ENCODE measurements around the gene OR51B5. TPM values are rescaled to one million over a fixed set of nuclear protein-coding genes. Genes with fewer than 3 reads are reported as not detected.
A peak's percentile ranks its signal among the peaks of the same experiment; 100 is the strongest.
"Not testable (repeated sequence)": the region's sequence is repeated elsewhere in the genome, so short reads cannot be mapped to it uniquely, and the experiment has no call there.

Gene OR51B5
- total RNA-seq, 1 donor from 2014 or later = 1.2 TPM

DNA sequence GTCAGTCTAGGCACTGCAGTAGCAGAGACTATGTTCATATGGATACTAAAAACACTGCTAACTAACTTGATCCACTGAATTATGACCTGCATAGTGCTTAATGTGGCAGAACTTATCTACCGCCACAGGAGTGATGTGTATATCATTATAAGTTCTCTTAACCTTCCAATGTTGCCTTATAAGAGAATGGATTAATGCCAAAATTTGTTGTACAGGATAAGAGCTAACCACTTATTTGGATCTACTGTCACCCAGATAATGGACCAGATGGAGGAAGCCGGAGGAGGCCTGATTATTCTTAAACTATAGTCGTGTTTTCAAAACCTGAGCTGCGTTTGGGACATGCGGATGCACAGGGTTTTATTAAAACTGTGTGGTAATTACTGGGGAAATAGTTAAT, 39.7 kb downstream of the OR51B5 start:
- H3K27ac Mint-ChIP-seq = no peak overlapping the region
- no peaks in the 10 kb centered on the region for H3K27me3 Mint-ChIP-seq (ENCODE audit: low read depth)
- TF ChIP-seq, protein P1, sequence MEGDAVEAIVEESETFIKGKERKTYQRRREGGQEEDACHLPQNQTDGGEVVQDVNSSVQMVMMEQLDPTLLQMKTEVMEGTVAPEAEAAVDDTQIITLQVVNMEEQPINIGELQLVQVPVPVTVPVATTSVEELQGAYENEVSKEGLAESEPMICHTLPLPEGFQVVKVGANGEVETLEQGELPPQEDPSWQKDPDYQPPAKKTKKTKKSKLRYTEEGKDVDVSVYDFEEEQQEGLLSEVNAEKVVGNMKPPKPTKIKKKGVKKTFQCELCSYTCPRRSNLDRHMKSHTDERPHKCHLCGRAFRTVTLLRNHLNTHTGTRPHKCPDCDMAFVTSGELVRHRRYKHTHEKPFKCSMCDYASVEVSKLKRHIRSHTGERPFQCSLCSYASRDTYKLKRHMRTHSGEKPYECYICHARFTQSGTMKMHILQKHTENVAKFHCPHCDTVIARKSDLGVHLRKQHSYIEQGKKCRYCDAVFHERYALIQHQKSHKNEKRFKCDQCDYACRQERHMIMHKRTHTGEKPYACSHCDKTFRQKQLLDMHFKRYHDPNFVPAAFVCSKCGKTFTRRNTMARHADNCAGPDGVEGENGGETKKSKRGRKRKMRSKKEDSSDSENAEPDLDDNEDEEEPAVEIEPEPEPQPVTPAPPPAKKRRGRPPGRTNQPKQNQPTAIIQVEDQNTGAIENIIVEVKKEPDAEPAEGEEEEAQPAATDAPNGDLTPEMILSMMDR (IDR thresholded peaks at IDR 0.05; ENCODE audit: unreplicated experiment) = no peak
- H3K36me3 Mint-ChIP-seq = no peaks in the 10 kb centered on the region
- no peak overlapping the region for H3K4me3 Mint-ChIP-seq
- peaks cover 5% of the 10 kb centered on the region for H3K4me1 Mint-ChIP-seq
- no peak for DNase-seq (ENCODE audit: low spot score in 2 of 2, unreplicated experiment in 2 of 2)
- H3K9me3 Mint-ChIP-seq = no peaks in the 10 kb centered on the region

DNA sequence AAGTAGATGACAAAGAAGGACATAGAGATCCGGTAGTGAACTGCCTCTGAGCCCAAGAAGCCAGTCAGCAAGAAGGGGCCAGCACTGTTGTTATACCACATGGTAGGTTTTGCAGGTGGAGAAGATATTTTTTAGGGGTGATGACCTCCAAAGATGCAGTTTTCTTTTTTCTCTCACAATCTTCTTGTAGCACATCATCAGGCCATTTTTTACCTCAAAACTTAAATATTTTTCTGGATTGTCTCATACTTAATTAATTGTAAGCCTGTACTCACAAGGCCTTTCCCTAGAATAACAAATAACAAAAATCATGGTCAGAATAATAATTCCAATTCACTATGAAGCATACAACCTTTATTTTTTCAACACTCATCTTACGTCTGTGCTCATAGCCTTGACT, 41.5 kb downstream of the OR51B5 start, which contains the start of gene OR51B4:
Gene OR51B4, minus strand, starts transcription at position 101 of the 400 bp plus-strand sequence. Its CDS starts 0 bp downstream, at position 101.
- TF ChIP-seq, protein P1 (IDR thresholded peaks at IDR 0.05; ENCODE audit: unreplicated experiment) = no peak

DNA sequence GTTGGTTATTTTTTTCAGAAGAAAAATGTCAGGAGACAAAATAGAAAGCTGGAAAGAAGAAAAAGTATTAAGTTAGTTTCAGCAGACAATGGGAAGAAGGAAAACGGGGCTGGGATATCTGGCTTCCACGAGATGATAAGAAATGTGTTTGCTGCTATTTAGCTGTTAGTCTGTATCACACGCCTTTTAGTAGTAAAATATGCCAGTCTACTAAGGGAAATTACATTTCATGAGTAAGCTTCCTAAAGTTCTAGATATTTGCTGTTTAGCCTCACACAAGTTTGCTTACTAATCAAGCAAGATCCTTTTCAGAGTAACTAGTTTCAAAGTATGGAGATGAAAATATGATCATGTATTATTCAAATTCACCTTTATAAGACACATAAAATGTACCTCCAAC, 43.1 kb downstream of the OR51B5 start:
- peaks cover 2% of the 10 kb centered on the region for H3K27me3 Mint-ChIP-seq (ENCODE audit: low read depth)
- H3K4me1 Mint-ChIP-seq = peaks cover 5% of the 10 kb centered on the region
- peak overlapping the region; percentile 22 for H3K27ac Mint-ChIP-seq
- no peak overlapping the region for H3K4me3 Mint-ChIP-seq
- no peak for DNase-seq (ENCODE audit: low spot score in 2 of 2, unreplicated experiment in 2 of 2)
- no peaks in the 10 kb centered on the region for H3K36me3 Mint-ChIP-seq
- TF ChIP-seq, protein P1 (IDR thresholded peaks at IDR 0.05; ENCODE audit: unreplicated experiment) = no peak
- no peaks in the 10 kb centered on the region for H3K9me3 Mint-ChIP-seq

More for the DNA sequence above, 41.5 kb downstream of the OR51B5 start, which contains the start of gene OR51B4:
- no peak for DNase-seq (ENCODE audit: low spot score in 2 of 2, unreplicated experiment in 2 of 2)
- peaks cover 2% of the 10 kb centered on the region for H3K27me3 Mint-ChIP-seq (ENCODE audit: low read depth)
- no peak within 1 kb of the TSS for H3K27ac Mint-ChIP-seq
- peaks cover 5% of the 10 kb centered on the region for H3K4me1 Mint-ChIP-seq
- no peaks in the 10 kb centered on the region for H3K9me3 Mint-ChIP-seq
- no peaks in the 10 kb centered on the region for H3K36me3 Mint-ChIP-seq
- no peak within 1 kb of the TSS for H3K4me3 Mint-ChIP-seq

DNA sequence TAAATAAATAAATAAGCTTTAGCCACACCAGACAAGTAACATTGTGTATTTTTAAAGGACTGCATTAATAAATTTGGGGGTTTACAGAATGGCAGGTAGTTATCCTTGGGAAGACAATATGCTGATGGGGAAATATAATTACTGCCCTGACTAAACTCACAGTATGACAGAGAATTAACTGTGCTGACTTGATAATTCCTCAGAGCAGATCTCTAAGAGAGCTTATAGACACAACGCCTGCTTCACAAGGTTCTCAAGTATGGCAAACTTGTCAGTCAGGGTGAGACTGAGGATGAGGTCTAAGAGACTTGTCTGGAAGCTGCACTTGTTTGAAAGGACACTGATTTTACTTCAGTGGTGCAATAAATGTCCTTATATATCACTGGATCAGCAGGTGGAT, 44.9 kb downstream of the OR51B5 start:
- no peak for DNase-seq (ENCODE audit: low spot score in 2 of 2, unreplicated experiment in 2 of 2)
- no peaks in the 10 kb centered on the region for H3K9me3 Mint-ChIP-seq
- H3K4me3 Mint-ChIP-seq = no peak overlapping the region
- TF ChIP-seq, protein P1 (IDR thresholded peaks at IDR 0.05; ENCODE audit: unreplicated experiment) = no peak
- no peak overlapping the region for H3K27ac Mint-ChIP-seq
- no peaks in the 10 kb centered on the region for H3K36me3 Mint-ChIP-seq
- peaks cover 2% of the 10 kb centered on the region for H3K27me3 Mint-ChIP-seq (ENCODE audit: low read depth)
- peaks cover 5% of the 10 kb centered on the region for H3K4me1 Mint-ChIP-seq

DNA sequence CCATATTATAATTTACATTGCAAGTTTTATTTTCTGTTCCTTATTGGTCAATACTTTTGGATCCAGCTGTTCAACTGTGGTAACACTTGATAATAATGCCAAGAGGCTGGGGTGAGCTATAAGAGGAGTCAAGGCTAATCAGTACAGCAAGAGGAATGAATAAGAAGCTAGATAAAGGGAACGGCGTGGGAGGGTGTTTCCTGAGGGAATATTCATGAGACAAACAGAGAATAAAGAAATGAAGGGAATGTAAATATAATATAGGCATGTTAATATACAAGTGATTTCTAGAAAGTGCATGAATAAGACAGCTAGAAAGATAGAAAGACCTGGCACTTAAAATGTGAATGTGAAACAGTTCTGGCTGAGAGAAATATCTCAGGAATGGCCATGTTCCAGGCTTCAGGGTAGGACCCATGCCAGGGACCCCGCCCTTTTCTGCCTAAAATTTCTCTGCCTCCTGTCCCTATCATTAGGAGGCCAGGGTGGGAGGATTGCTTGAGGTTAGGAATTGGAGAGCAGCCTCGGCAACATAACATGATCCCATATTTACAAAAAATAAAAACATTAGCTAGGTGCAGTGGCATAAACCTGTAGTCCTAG, 45.5 kb downstream of the OR51B5 start:
- TF ChIP-seq, protein P1 (IDR thresholded peaks at IDR 0.05; ENCODE audit: unreplicated experiment) = no peak
- DNase-seq (ENCODE audit: low spot score in 2 of 2, unreplicated experiment in 2 of 2) = no peak
- Mint-ChIP-seq H3K9me3 (peaks cover 4% of the 10 kb centered on the region), H3K4me1 (peaks cover 5% of the 10 kb centered on the region), H3K4me3 (no peak overlapping the region), H3K27me3 (ENCODE audit: low read depth) (peaks cover 2% of the 10 kb centered on the region), H3K27ac (no peak overlapping the region), H3K36me3 (no peaks in the 10 kb centered on the region)

DNA sequence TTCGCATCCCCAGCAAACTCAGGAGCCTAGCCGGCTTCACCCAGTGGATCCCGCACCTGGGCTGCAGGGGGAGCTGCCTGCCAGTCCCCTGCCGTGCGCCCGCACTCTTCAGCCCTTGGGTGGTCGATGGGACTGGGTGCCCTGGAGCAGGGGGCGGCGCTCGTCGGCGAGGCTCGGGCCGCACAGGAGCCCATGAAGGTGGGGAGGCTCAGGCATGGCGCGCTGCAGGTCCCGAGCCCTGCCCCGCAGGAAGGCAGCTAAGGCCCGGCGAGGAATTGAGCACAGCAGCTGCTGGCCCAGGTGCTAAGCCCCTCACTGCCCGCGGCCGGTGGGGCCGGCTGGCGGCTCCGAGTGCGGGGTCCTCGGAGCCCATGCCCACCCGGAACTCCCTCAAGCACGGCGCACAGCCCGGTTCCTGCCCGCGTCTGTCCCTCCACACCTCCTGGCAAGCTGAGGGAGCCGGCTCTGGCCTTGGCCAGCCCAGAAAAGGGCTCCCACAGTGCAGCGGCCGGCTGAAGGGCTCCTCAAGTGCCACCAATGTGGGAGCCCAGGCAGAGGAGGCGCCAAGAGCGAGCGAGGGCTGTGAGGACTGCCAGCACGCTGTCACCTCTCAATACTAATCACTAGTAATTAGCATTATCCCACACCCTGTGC, 48.9 kb downstream of the OR51B5 start:
- H3K9me3 Mint-ChIP-seq; H3K27ac Mint-ChIP-seq; DNase-seq (ENCODE audit: low spot score in 2 of 2, unreplicated experiment in 2 of 2); H3K4me1 Mint-ChIP-seq; H3K36me3 Mint-ChIP-seq; H3K27me3 Mint-ChIP-seq (ENCODE audit: low read depth); H3K4me3 Mint-ChIP-seq: not testable (repeated sequence)

Measured in mesothelial cell of epicardium (in vitro differentiated cells).